Adrenal gland (tissue), 12 donors: Measurements from ENCODE around the gene PANK2. TPM values are rescaled to one million over a fixed set of nuclear protein-coding genes. Genes with fewer than 3 reads are reported as not detected.
"Not testable (repeated sequence)": the region's sequence is repeated elsewhere in the genome, so short reads cannot be mapped to it uniquely, and the experiment has no call there.

Experiments
- DNase-seq, 7 donors: peaks; one replicate each; pipeline ENCODE4 v3.0.0-alpha.2; 2019 to 2020
- H3K27ac ChIP-seq, 5 donors: fragments of 200-600 bp; sonication (generic) in 4 of 5; 1 replicate in 3 of 5; 2 replicates in 2 of 5; pipeline versions ENCODE4 v1.5.1 to v1.8.0; 2016 to 2020; ENCODE audit warnings: mild to moderate bottlenecking in 1 of 5
- H3K27me3 ChIP-seq: fragments of 200-600 bp; 2 replicates; pipeline ENCODE4 v1.8.0; 2021
- H3K36me3 ChIP-seq, 2 donors: fragments of 200-600 bp; replicated peaks in 1 of 2; 1 replicate in 1 of 2; 2 replicates in 1 of 2; pipeline versions ENCODE4 v1.5.1 to v1.8.0; 2018 to 2022
- H3K4me1 ChIP-seq, 2 donors: fragments of 200-600 bp; replicated peaks in 1 of 2; 1 replicate in 1 of 2; 2 replicates in 1 of 2; pipeline versions ENCODE4 v1.5.1 to v1.8.0; 2018 to 2021
- H3K4me3 ChIP-seq, 4 donors: fragments of 200-600 bp; sonication (generic) in 3 of 4; one replicate each; pipeline ENCODE4 v1.5.1; 2016 to 2018
- H3K9me3 ChIP-seq, 3 donors: fragments of 200-600 bp; sonication (generic) in 1 of 3; replicated peaks in 1 of 3; 1 replicate in 2 of 3; 2 replicates in 1 of 3; pipeline versions ENCODE4 v1.5.1 to v1.8.0; 2016 to 2021
- POLR2A ChIP-seq, 2 donors: fragments of 450-650 bp; IDR thresholded peaks; one replicate each; pipeline ENCODE4 v1.6.1; 2017; ENCODE audit warnings: antibody characterized with exemption in 2 of 2, mild to moderate bottlenecking in 2 of 2, moderate library complexity in 1 of 2
- WGBS, 4 donors: extraction: QIAGEN DNeasy Blood & Tissue Kit in 2 of 4; methylation state at CpG; one replicate each; pipeline versions ENCODE4 v1.1.5 to v1.1.7; 2013 to 2017; 5-methylcytosine and 5-hydroxymethylcytosine counted together
- intact Hi-C, 2 donors: fragments of 100-400 bp; cut with DNase I; formaldehyde crosslinking; loops; one replicate each; pipeline versions ENCODE4 v1.14.1 to v1.15.0; 2022 to 2023
- polyA plus RNA-seq, 3 donors: library from polyadenylated mRNA; stranded (reverse); fragments of 200-250 nt in 2 of 3; fragments of 350-450 nt in 1 of 3; fragmentation: Illumina TruSeq in 1 of 3; extraction: RNeasy Lipid Tissue Mini Kit (QIAGEN cat#74804) in 1 of 3; gene quantifications; one replicate each; pipeline ENCODE4 v1.2.3, GENCODE V29; 2013 to 2014
- total RNA-seq, 9 donors: library from RNA; depleted of rRNA in 4 of 9; stranded (reverse); fragments of >200 nt in 4 of 9; fragments of 120-200 nt in 1 of 9; fragmentation: NEBNext Ultra II Directional in 1 of 9; extraction: Animal tissue kit (Norgen Biotek cat#: 25700) in 1 of 9; gene quantifications; one replicate each; pipeline versions ENCODE4 v1.1.0 to v1.2.4, GENCODE V29; 2013 to 2023
- TF ChIP-seq, protein P1 (sequence below), 6 experiments: fragments of 450-650 bp in 4 of 6; fragments of 200-600 bp in 2 of 6; sonication (generic) in 1 of 6; IDR thresholded peaks; 1 replicate in 5 of 6; 2 replicates in 1 of 6; pipeline versions ENCODE4 v1.5.1 to v1.8.0; 2016 to 2021; ENCODE audit warnings: antibody characterized with exemption in 6 of 6, mild to moderate bottlenecking in 2 of 6, moderate library complexity in 1 of 6
- donor health status: healthy with polysubstance abuse.
- donor health status: Bipolar disorder and iron deficiency.
- donor health status: DM: yes; HTN: yes; CAD: no.
- donor health status: DM: no; HTN: no; CAD: no.
- donor health status: DM: no; HTN: no; CAD: no.
- donor health status: DM: yes; HTN: yes; CAD: no.

PANK2 gene
- total and polyA plus RNA-seq, 12 donors = 32.5 to 70.1 (median 46.9) TPM

DNA sequence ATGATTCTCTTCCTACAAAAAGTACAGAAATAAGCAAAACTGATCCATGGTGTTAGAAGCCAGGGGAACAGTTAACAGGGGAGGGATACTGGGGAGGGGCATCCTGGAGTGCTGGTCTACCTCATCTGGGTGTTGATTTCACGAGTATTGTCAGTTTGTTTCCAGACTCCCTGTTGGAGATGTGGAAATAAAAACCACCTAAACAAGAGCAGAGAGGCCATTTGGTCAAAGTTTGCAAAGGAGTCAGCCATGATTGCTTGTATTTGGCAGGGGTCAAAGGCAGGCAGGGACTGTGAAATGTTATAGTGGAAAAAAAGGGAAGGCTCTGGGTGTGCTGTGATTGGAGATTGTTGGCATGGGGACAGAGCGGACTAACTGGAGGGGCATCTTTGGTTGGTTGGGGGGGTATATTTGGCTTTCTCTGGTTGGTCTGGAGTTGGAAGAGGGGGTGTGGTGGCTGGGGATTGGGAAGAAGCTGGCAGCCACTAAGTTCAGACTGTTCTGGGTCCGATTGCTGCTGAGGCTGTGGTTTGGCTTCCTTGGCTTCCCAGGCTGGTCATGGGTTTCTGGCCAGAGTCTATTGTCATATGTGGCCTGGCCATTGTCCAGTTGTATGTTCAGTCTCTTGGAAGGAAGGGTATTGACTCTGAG is 14.9 kb upstream of the PANK2 start:
- Histone ChIP-seq H3K4me3 (no peak overlapping the region), H3K36me3 (peaks cover 0 to 22% of the 10 kb centered on the region in 2 donors), H3K27ac (no peak overlapping the region), H3K27me3 (no peaks in the 10 kb centered on the region), H3K9me3 (no peaks in the 10 kb centered on the region), H3K4me1 (peaks cover 0 to 5% of the 10 kb centered on the region in 2 donors)
- intact Hi-C loops = no loop called here
- TF ChIP-seq, protein P1, sequence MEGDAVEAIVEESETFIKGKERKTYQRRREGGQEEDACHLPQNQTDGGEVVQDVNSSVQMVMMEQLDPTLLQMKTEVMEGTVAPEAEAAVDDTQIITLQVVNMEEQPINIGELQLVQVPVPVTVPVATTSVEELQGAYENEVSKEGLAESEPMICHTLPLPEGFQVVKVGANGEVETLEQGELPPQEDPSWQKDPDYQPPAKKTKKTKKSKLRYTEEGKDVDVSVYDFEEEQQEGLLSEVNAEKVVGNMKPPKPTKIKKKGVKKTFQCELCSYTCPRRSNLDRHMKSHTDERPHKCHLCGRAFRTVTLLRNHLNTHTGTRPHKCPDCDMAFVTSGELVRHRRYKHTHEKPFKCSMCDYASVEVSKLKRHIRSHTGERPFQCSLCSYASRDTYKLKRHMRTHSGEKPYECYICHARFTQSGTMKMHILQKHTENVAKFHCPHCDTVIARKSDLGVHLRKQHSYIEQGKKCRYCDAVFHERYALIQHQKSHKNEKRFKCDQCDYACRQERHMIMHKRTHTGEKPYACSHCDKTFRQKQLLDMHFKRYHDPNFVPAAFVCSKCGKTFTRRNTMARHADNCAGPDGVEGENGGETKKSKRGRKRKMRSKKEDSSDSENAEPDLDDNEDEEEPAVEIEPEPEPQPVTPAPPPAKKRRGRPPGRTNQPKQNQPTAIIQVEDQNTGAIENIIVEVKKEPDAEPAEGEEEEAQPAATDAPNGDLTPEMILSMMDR (IDR thresholded peaks at IDR 0.05) = no peak
- no peak for TF ChIP-seq POLR2A (IDR thresholded peaks at IDR 0.05)
- DNase-seq = no peak
- 73 to 78% (median 77%) methylated on average over 3 of the region's 3 CpGs for WGBS, 4 donors

DNA sequence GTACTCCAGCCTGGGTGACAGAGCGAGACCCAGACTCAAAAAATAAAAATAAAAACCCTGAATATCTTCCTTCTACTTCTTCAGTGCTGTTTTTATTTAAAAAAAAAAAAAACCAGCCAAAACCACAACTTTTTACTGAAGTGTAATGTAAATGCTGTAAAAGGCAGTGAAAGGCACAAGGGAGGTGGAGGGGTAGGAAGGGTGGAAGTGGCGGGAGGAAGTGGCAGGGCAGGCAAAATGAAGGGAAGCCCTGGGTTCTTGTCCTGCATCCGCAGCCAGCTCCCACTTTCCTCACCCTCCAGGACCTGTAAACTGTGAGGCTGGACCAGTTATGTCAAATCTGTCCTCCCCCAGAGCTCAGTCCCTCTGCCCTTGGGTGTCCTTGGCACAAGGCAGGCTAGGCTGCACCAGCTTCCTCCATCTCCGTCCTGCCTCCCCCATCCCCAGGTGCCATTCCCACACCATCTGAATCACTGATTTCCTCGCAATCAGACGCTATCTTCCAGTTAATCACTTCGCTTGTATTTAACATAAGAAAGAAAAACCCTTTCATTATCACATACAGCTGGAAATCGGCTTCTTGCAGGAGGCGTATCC is 13.7 kb upstream of the PANK2 start:
- no peak for DNase-seq
- Histone ChIP-seq H3K36me3 (peaks cover 0 to 15% of the 10 kb centered on the region in 2 donors), H3K9me3 (no peaks in the 10 kb centered on the region), H3K4me3 (no peak overlapping the region), H3K27ac (no peak overlapping the region), H3K4me1 (peaks cover 0 to 5% of the 10 kb centered on the region in 2 donors), H3K27me3 (no peaks in the 10 kb centered on the region)
- whole genome bisulfite sequencing, 4 donors = 60 to 69% (median 65%) methylated on average over 9 of the region's 9 CpGs
- TF ChIP-seq POLR2A (IDR thresholded peaks at IDR 0.05) = no peak
- TF ChIP-seq, protein P1 (IDR thresholded peaks at IDR 0.05) = no peak
- intact Hi-C loops = no loop called here

- Histone ChIP-seq H3K27me3 (no peaks in the 10 kb centered on the region), H3K4me3 (no peak overlapping the region), H3K4me1 (peaks cover 0 to 5% of the 10 kb centered on the region in 2 donors), H3K9me3 (no peaks in the 10 kb centered on the region), H3K27ac (no peak overlapping the region), H3K36me3 (peaks cover 0 to 15% of the 10 kb centered on the region in 2 donors)
- 42 to 74% (median 60%) methylated on average over 1 of the region's 1 CpG for WGBS, 4 donors
- DNase-seq = no peak
- TF ChIP-seq, protein P1 (IDR thresholded peaks at IDR 0.05) = no peak
- TF ChIP-seq POLR2A (IDR thresholded peaks at IDR 0.05) = no peak
- intact Hi-C loops = no loop called here
Measured at GRCh38 chr20:3876000-3876399, 13.2 kb upstream of the PANK2 start.

DNA sequence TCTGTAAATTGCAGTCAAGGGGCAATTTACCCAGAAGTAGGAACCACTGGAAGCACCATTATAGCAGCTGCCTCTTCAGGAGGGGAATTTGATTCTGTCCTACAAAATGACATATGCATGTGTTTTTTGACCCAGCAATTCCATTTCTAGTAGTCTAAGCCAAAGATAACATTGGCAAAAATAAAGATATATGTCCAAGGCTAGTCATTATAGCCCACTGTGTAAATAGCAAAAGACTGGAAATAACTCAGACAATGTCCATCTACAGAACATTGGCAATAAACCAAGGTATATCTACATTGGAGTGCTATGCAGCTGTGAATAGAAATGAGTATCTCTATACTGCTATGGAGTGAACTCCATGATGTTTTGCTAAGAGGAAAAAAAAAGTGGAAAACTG is 12.5 kb upstream of the PANK2 start:
- no peak overlapping the region for H3K27ac ChIP-seq
- H3K27me3 ChIP-seq = no peaks in the 10 kb centered on the region
- H3K4me3 ChIP-seq = no peak overlapping the region
- intact Hi-C loops = no loop called here
- no peaks in the 10 kb centered on the region for H3K9me3 ChIP-seq
- TF ChIP-seq POLR2A (IDR thresholded peaks at IDR 0.05) = no peak
- TF ChIP-seq, protein P1 (IDR thresholded peaks at IDR 0.05) = no peak
- no peak for DNase-seq
- H3K36me3 ChIP-seq = peaks cover 0 to 15% of the 10 kb centered on the region in 2 donors
- H3K4me1 ChIP-seq = peaks cover 0 to 5% of the 10 kb centered on the region in 2 donors

- H3K4me1 ChIP-seq, H3K27ac ChIP-seq, H3K27me3 ChIP-seq, H3K9me3 ChIP-seq, H3K36me3 ChIP-seq, H3K4me3 ChIP-seq, DNase-seq, intact Hi-C loops: not testable (repeated sequence)
- whole genome bisulfite sequencing, 4 donors = 94 to 98% (median 96%) methylated on average over 4 of the region's 4 CpGs
Measured at GRCh38 chr20:3878921-3879274, 10.3 kb upstream of the PANK2 start.
